Choroid plexus epithelial cell (primary cell): ENCODE measurements around the gene LDLRAP1.

Experiments
- DNase-seq: peaks from one replicate; pipeline ENCODE4 v3.0.0-alpha.2; 2010; ENCODE audit warnings: low read depth
- H3K4me3 ChIP-seq: 2 replicates; pipeline ENCODE4 v1.5.1; 2011; ENCODE audit warnings: low read depth, mild to moderate bottlenecking, control low read depth, low read length, moderate library complexity
- CTCF ChIP-seq: conservative IDR thresholded peaks from 2 replicates; pipeline ENCODE4 v1.5.1; 2011; ENCODE audit warnings: low read depth, mild to moderate bottlenecking, control low read depth, inconsistent platforms, low read length, moderate library complexity

Gene LDLRAP1

DNA sequence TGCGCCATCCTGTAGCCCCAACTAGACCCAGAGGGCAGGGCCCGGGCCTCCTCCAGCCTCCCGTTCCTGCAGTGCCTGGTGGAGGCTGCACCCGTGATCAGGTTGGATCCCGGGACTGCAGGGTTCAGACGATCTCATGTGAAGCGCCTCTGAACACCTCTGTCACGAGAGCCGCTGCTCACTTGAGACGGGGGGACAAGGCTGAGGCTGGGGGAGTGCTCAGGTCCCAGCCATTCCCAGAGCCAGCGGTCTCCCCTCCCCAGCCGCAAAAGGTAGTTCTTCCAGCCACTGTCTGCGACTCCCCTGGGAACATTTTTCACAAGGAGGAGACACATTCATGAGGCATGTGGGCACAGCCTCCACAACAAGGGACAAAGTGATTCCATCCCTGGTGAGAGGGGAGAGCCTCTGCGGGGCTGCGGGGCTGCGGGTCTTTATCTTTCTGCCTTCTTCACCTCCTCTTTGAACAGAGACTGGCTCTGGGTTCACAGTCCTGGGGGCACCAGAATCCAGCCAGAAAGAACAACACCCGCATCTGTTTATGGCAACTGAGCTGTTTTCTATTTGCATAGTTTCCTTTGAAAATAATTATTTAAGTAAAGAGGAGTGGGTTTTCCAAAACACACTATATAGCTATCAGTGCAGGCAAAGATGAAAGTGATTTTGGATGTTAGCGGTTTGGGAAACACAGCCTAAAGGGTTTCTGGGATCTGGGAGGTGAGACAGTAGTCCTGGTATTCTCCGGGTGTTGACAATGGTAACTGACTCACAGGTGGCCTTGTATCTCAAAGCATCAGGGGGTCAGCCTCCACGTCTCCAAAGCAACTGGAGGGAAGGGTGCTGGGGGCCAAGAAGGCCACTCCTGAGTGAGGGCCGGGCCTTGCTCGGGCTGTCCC, 13.0 kb upstream of the LDLRAP1 start:
- TF ChIP-seq CTCF: no peak
- H3K4me3 ChIP-seq: no peak overlapping the region
- no peak for DNase-seq

DNA sequence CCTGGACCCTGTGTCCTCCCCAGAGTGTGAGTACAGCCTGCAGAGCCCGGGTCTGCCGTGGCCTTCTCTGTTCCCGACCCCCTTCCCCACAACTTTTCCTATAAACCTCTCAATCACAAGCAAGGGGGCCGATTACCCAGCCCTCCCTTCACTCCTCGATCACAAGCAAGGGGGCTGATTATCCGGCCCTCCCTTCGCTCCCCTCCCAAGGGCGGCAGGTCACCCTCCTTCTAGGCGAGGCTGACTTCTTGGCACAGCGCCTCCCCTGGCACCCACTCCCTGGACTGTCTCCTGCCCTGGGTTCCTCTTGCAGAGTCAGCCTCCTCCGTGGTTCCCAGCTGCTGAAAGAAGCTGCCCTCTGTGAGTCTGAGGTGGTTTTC, 12.3 kb upstream of the LDLRAP1 start:
- TF ChIP-seq CTCF: no peak
- DNase-seq: no peak
- H3K4me3 ChIP-seq: no peak overlapping the region

DNA sequence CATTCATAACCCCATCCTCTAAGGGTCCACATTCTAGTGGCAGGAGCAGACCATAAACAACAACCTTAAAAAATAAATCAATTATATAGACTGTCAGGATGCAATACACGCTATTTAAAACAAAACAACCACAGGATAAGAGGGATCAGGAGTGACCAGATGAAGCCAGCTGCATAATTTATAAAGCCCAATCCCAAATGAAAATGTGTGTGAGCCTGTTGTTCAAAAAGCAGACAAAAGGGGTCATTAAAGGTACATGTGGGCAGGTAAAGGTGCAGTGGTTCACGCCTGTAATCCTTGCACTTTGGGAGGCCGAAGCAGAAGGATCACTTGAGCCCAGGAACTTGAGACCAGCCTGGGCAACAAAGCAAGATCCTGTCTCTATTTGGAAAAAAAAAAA, 10.4 kb upstream of the LDLRAP1 start:
- DNase-seq: no peak
- TF ChIP-seq CTCF: no peak
- no peak overlapping the region for H3K4me3 ChIP-seq

GRCh38 chr1:25533775-25534409, 9.5 kb upstream of the LDLRAP1 start:
- no peak for DNase-seq
- no peak for TF ChIP-seq CTCF

DNA sequence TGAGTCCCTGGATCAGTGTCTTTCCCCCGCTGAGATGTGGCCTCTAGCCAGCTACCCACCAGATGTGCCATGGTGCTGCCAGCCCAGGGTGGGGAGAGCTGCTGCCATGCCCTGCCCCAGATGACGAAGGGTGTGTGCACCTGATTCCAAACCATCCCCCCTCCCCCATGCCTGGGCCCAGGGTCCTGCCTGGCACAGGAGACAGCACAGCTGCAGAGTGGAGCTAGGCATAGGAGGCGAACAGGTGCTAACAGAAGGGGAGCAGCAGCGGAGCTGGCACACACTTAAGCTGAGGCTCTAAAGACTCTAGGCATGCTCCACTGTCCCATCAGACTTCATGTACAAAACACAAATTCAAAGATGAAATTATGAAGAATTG, 9.0 kb upstream of the LDLRAP1 start:
- no peak for TF ChIP-seq CTCF
- DNase-seq: no peak
- no peak overlapping the region for H3K4me3 ChIP-seq

More at GRCh38 chr1:25533775-25534409, 9.5 kb upstream of the LDLRAP1 start:
- no peak overlapping the region for H3K4me3 ChIP-seq

GRCh38 chr1:25536124-25536523, 7.3 kb upstream of the LDLRAP1 start:
- DNase-seq: no peak
- H3K4me3 ChIP-seq: no peak overlapping the region
- TF ChIP-seq CTCF: no peak
